Measurements from ENCODE around the gene NEGR1.

NEGR1 gene

GRCh38 chr1:72018562-72018961 is 263.8 kb downstream of the NEGR1 start:
- no peak for DNase-seq

GRCh38 chr1:72015006-72015405 is 267.3 kb downstream of the NEGR1 start:
- DNase-seq = no peak

GRCh38 chr1:72013161-72013560 is 269.2 kb downstream of the NEGR1 start:
- no peak for DNase-seq

- no peak for DNase-seq
Measured at GRCh38 chr1:72011721-72012120, 270.6 kb downstream of the NEGR1 start.

GRCh38 chr1:72010094-72010431 is 272.3 kb downstream of the NEGR1 start:
- no peak for DNase-seq

- DNase-seq = no peak
Measured at GRCh38 chr1:72009173-72010093, 272.9 kb downstream of the NEGR1 start.

GRCh38 chr1:72007312-72007711 is 275.0 kb downstream of the NEGR1 start:
- no peak for DNase-seq

- DNase-seq = no peak
Measured at GRCh38 chr1:72006092-72006491, 276.2 kb downstream of the NEGR1 start.

- DNase-seq = no peak
Measured at GRCh38 chr1:72003092-72003491, 279.2 kb downstream of the NEGR1 start.

GRCh38 chr1:72000809-72001208 is 281.5 kb downstream of the NEGR1 start:
- DNase-seq = no peak

- no peak for DNase-seq
Measured at GRCh38 chr1:71994646-71995045, 287.7 kb downstream of the NEGR1 start.

- no peak for DNase-seq
Measured at GRCh38 chr1:71987181-71987580, 295.2 kb downstream of the NEGR1 start.

- DNase-seq = no peak
Measured at GRCh38 chr1:71986160-71986559, 296.2 kb downstream of the NEGR1 start.

- DNase-seq = no peak
Measured at GRCh38 chr1:71980556-71980955, 301.8 kb downstream of the NEGR1 start.

GRCh38 chr1:71979882-71980281 is 302.5 kb downstream of the NEGR1 start:
- no peak for DNase-seq

GRCh38 chr1:71967670-71968069 is 314.7 kb downstream of the NEGR1 start:
- DNase-seq = no peak

- no peak for DNase-seq
Measured at GRCh38 chr1:71964188-71964587, 318.2 kb downstream of the NEGR1 start.

GRCh38 chr1:71956613-71957285 is 325.6 kb downstream of the NEGR1 start:
- no peak for DNase-seq

GRCh38 chr1:71950579-71950978 is 331.8 kb downstream of the NEGR1 start:
- no peak for DNase-seq

GRCh38 chr1:71949681-71950080 is 332.7 kb downstream of the NEGR1 start:
- DNase-seq = no peak

GRCh38 chr1:71948561-71948960 is 333.8 kb downstream of the NEGR1 start:
- no peak for DNase-seq

GRCh38 chr1:71944006-71944405 is 338.3 kb downstream of the NEGR1 start:
- DNase-seq = no peak

- DNase-seq = no peak
Measured at GRCh38 chr1:71940261-71940660, 342.1 kb downstream of the NEGR1 start.

- no peak for DNase-seq
Measured at GRCh38 chr1:71930511-71930910, 351.8 kb downstream of the NEGR1 start.
